Measurements from ENCODE around the gene NPAS2.
A peak's percentile ranks its signal among the peaks of the same experiment; 100 is the strongest.

Gene NPAS2

DNA sequence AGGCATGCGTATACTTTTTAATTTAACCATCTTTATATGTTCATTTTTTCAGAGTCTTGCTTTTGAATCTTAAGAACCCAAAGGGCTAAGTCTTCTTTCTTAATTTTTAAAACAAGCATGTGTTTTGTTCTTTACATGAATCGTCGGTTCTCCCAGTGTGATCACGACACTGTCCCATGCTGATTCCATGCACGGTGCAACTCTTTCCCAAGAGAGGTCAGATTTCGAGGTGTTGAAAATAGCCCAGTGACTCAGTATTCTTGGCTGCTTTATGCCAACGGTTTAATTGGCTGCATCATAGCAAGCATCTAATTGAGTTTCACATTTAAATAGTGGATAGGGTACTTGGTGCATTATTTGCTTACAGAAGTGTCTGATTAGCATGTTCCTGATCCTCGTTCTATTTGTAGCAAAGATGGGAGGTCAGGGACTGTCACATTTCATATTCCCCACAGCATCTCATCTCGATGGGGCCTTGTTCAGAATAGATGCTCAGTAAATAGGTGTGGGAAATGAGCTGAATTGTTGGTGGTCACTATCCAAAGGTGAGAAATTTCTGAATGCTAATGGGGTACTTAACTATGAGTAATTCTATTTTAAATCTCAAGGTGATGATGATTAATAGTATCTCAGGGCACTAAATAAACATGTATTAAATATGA, 2.8 kb downstream of the NPAS2 start:
- no peak for DNase-seq

GRCh38 chr2:100823665-100824438, 3.9 kb downstream of the NPAS2 start:
- no peak for DNase-seq

GRCh38 chr2:100824842-100825241, 4.9 kb downstream of the NPAS2 start:
- no peak for DNase-seq

- no peak for DNase-seq
Measured at GRCh38 chr2:100826494-100826893, 6.6 kb downstream of the NPAS2 start.

- DNase-seq = no peak
Measured at GRCh38 chr2:100831158-100831750, 11.3 kb downstream of the NPAS2 start.

DNA sequence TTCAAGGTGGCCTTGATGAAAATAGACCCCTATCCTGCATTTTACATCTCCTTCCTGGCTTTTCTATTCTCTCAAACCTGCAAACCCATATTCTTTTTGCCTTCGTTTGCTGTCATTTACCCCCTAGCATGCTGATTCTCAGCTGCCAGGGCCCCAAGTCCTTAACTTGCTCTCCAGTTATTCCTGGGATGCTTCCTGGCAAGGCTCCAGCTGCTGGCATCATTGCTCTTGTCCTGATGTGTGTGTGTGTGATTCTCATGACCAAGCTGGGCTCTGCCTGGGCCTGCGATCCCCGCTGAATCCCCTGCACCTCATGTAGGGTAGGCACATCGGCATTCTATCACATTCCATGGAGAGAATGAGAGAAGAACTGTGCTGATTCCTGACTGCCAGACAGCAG, 11.9 kb downstream of the NPAS2 start:
- DNase-seq = no peak

GRCh38 chr2:100832885-100833284, 12.9 kb downstream of the NPAS2 start:
- no peak for DNase-seq

DNA sequence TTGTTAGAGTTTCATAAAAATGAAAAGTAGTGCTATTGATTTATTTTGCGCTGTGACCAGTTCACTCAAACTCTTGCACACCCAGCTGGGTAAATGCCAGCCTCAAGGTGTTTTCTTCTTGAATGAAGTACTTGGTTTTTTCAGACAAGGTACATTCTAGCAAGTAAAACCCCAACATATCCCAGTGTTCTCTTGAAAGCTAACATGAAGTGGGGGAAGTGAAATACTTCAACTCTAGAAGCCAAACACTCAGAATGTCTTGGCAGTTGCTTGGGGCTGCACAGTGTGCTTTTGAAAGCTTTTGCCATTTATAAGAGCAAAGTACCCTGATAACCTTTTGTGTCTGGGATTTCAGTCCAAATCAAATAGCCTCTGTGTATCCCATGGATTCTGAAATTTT, 13.4 kb downstream of the NPAS2 start:
- no peak for DNase-seq

DNA sequence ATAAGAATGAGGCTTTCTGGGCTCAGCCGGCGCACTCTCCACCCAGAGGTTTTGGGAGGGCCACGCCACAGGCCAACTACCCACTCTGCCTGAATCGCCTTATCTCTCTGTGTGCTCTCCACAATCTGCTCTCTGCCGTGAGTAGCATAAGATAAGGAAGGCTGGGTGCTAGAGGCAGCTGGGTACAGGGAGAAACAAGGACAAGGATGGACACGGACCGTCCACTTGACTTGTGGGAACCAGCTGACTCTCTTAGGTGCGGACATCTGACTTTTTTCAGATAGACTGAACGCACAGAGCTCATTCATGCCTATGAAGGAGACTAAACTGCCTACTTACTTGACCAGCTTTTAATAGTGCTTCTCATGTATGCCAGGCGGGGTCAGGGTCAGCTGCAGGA, 14.3 kb downstream of the NPAS2 start:
- no peak for DNase-seq

- no peak for DNase-seq
Measured at GRCh38 chr2:100835006-100835659, 15.2 kb downstream of the NPAS2 start.

DNA sequence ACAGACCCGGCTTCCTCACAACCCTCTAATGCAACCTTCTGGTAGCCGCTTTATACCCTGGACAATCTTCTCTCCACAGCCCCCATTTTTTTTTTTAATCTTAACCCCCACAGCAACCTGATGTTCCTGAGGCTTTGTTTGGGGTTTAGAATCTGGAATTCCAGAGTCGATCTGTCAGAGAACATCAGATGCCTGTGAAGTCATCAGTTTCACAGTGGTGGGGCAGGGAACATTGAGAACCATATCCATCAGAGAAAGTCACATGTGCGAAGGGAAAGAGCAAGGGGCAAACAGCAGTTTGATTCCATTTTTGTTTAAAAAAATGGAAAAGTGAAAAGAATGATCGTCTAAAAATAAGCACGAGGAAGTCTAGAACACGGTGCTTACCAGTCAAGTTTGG, 20.6 kb downstream of the NPAS2 start:
- no peak for DNase-seq

DNA sequence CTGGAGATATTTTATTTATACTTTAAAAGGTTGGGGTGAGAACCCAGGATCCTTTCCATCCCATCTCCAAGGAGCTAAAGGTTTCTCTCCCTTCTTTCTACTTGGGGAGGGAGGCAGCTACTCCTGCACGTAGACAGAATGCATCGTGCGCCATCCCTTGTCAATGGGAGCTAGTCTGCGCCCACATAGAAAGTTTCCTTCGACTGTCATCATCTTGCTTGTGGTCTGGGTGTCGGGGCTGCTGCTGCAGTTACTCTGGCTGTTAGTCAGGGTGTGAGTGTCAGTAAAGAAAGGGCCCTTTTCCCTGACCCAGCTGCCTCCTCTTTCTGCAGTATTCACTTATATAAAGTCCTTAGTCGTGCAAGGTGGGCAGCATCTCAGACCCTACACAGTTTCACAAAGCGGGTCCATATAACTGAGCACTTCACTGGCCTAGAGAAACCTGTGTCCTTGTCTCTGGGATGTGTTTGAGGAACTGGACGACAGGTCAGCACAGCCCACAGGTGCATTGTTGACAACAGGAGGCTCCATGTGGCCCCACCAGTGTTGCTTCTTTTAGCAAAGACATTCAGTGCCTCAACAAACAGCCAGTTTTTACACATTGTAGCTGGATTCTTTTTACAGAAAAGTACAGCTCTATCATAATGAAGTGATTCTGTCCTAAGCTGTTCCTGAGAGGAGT, 22.4 kb downstream of the NPAS2 start:
- no peak for DNase-seq

DNA sequence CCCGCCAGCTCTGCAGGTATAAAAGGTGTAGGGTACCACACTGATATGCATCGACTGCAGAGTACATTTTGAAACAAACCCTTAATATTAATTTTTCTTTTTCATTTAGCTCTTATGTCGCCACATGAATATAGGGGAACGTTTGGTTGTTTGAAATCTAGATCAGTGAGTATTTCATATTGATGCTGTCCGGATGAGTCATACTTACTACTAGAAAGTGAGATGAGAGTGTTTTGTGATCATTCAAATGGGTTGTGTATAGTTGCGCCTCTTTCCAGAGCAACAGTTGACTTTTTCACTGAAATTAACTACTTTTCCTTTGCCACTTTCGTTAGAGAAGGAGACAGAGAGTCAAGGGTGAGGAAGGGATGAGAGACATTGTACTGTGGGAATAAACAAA, 24.6 kb downstream of the NPAS2 start:
- no peak for DNase-seq

DNA sequence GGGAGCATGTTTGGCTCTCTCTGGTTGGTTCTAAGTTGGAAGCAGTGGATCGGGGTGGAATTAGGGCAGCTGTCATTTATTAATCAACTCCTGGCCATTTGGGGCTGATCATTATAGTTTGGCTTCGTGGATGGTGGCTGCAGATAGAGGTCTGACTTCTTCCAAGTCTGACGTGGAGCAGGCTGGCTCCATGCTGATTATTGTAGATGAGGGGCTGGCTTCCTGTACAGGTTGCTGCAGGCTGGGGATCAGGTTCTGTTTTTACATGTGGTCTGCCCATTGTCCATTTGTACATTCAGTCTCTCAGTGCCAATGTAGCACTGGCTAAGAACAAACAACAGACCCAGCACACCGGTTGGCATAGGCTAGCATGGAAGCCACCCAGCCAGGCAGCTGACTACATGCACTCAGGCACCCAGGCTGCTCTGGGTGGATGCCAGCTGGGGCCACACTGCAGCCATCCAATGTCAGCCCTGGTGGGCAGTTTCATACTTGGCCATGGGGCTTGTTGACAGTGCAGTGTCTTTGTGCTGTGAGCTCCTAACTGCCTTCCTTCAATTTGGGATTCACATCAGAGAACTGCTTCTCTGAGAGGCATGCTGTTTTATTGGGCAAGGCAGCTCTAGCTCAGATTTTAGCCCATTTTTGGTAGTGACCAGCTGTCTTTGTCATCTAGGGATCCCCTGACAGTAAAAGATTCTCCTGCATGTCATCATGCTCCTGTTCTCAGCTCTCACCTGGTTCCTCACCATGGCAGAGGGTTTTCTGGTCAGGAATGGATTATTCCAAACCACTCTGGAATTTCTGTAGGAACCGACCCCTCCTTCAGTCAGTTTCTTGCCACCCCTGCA, 25.4 kb downstream of the NPAS2 start:
- no peak for DNase-seq

DNA sequence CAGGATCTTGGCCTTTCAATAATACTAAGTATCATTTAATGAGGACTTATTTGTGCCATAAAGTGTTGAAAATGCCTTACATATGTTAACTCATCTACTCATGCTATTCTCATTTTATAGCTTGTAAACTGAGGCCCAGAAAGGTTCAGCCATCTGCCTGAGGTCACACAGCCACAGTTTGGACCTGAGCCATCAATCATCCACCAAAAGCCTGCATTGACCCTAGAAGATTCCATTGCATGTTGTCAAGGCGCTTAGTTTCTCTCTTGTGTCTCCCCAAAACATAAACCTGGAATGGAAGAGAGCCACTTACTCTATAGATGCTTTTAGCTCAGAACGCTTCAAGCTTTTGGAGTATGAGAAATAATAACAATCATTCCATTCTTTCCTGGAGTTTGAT, 26.8 kb downstream of the NPAS2 start:
- no peak for DNase-seq

DNA sequence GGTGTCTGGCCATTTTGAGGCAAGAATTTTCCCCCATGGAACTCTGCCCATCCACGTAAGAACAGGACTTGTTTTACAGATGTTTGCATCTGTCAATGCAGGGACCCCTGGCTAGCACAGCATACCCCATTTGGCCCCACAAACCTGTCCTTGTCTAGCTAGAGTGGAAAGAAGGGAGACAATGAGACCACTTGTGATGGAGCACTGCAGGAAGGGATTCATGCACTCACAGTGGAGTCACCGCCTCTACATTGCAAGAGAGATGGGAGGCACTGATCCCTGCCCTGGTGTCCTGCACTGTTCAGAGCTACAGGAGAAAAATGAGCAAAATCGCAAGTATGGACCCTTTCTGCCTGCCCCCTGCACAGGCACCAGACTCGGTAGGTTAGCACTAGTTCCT, 32.5 kb downstream of the NPAS2 start:
- DNase-seq = no peak

DNA sequence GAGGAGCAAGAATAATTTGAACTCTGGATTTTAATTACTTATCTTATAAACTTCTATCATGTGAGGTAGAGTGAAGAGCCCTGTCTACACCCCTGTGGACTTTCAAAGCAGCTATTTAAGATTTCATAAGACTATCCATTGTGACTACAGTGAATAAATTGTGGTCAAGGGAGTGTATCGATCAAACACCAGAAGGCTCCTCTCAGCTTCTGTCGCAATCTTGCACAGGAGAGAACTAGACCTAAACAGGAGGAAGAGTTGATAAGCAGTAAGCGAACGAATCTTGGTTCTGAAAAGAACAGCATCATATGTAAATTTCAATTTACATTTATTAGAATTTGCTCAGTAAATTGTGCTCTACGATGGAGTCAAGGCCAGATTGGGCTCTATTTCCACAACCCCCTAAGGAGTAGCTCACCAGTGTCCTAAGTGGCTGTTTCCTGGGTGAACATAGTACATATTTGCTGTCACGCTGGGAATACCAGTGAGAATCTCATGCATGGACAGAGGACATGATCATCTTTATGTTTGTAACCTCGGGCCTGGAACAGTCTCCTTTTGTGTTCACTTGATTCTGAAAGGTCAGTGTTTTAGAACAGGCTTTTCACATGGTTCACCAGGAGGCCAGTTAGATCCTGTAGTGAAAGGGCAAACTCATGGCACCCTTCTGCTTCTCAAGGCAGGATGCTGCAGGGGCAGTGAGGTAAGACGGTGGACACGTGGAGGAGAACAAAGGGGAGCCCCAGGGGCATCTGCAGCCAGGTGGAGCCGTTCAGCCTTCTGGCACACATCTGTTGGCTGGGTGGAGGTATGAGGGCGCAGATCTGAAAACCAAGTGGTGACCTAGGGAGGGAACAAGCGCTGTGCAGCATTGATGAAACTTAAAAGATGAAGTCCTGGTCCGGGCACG, 33.3 kb downstream of the NPAS2 start:
- peak; percentile 3 for DNase-seq

DNA sequence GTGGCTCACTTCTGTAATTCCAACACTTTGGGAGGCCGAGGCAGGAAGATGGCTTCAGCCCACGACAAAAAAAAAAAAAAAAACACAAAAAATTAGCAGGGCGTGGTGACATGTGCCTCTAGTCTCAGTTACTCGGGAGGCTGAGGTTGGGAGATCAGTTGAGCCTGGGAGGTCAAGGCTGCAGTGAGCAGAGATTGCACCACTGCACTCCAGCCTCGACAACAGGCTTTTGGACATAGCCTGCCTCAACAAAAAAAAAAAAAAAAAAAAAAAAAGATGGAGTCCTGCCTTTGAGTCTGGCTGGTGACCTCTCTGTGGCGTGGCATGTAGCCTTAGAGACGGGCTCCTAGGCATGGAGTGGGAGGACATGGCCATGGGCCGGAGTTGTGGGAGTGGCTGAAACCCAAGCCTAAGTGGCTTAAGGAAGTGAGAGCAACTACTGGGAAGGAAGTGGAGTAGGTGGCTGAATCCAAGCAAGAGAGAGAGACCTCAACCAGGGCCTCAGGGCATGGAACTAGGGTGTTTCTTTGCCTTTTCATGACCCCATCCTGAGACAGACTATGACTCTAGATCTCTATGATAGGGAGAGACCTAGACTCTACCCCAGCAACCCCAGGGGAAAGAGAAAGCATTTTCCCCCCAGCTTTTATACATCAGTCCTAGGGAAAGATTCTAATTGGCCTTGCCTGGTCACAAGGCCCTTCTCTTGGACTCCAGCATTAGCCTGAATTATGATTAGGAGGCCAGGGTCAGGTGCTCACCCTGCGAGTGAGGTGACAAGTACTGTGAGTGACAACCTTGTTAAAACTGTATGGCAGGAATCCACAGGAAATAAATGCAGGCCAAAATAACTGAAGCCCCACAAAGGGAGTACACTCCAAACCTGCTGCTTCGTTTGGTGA, 34.2 kb downstream of the NPAS2 start:
- no peak for DNase-seq

- DNase-seq = no peak
Measured at GRCh38 chr2:100855084-100855483, 35.1 kb downstream of the NPAS2 start.

- DNase-seq = no peak
Measured at GRCh38 chr2:100855606-100856005, 35.7 kb downstream of the NPAS2 start.
